ENCODE measurements around the gene LPP. TPM values are rescaled to one million over a fixed set of nuclear protein-coding genes. Genes with fewer than 3 reads are reported as not detected.
"Not testable (repeated sequence)": the region's sequence is repeated elsewhere in the genome, so short reads cannot be mapped to it uniquely, and the experiment has no call there.

The LPP gene
- total RNA-seq, 1 donor from 2014 or later = 222 TPM

GRCh38 chr3:188421836-188422540 lies 268.0 kb downstream of the LPP start:
- no peak overlapping the region for H3K9ac ChIP-seq (ENCODE audit: low read length)
- H3K27me3 Mint-ChIP-seq (ENCODE audit: low read depth, unreplicated experiment) = no peaks in the 10 kb centered on the region
- no peak for TF ChIP-seq EZH2 (IDR thresholded peaks at IDR 0.05; ENCODE audit: insufficient read depth, low read length)
- H3K4me1 Mint-ChIP-seq (ENCODE audit: low read depth, unreplicated experiment) = peaks cover 14% of the 10 kb centered on the region
- H4K20me1 ChIP-seq (ENCODE audit: insufficient read depth, low read length) = peaks cover 54% of the 10 kb centered on the region
- no peak overlapping the region for H3K4me3 Mint-ChIP-seq (ENCODE audit: unreplicated experiment)
- peak overlapping the region; percentile 51 for H3K4me2 ChIP-seq (ENCODE audit: low read length)
- H3K4me3 ChIP-seq (ENCODE audit: insufficient read depth, low read depth, low read length) = no peak overlapping the region
- peaks cover 16% of the 10 kb centered on the region for H3K4me1 ChIP-seq (ENCODE audit: insufficient read depth, low read length)
- H2AFZ ChIP-seq (ENCODE audit: low read depth, low read length) = no peak overlapping the region
- peak overlapping the region; percentile 53 for H3K27ac ChIP-seq (ENCODE audit: low read depth, low read length)
- FAIRE-seq = no peak
- H3K9me3 ChIP-seq (ENCODE audit: insufficient read depth, low read depth, low read length) = no peaks in the 10 kb centered on the region
- H3K27ac Mint-ChIP-seq (ENCODE audit: unreplicated experiment) = peak overlapping the region; percentile 64
- H3K36me3 Mint-ChIP-seq (ENCODE audit: low read depth, unreplicated experiment) = peaks cover 17% of the 10 kb centered on the region
- no peaks in the 10 kb centered on the region for H3K27me3 ChIP-seq (ENCODE audit: insufficient read depth, low read length)
- no peak for DNase-seq (ENCODE audit: low read depth)
- peaks cover 9% of the 10 kb centered on the region for H3K9me3 Mint-ChIP-seq (ENCODE audit: unreplicated experiment)
- H3K79me2 ChIP-seq (ENCODE audit: insufficient read depth, low read length) = peaks cover 78% of the 10 kb centered on the region
- no peaks in the 10 kb centered on the region for H3K36me3 ChIP-seq (ENCODE audit: insufficient read depth, low read length)

DNA sequence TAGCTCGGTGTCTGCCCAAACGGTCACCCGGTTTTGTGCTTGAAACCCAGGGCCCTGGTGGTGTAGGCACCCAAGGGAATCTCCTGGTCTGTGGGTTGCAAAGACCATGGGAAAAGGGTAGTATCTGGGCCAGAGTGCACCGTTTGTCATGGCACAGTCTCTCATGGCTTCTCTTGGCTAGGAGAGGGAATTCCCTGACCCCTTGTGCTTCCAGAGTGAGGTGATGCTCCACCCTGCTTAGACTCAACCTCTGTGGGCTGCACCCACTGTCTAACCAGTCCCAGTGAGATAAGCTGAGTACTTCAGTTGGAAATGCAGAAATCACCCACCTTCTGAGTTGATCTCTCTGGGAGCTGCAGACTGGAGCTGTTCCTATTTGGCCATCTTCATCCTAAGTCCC lies 274.0 kb downstream of the LPP start:
- FAIRE-seq = not testable (repeated sequence)
- H3K79me2 ChIP-seq (ENCODE audit: insufficient read depth, low read length) = peaks cover 80% of the 10 kb centered on the region

GRCh38 chr3:188431040-188431439 lies 277.1 kb downstream of the LPP start:
- no peak overlapping the region for H3K27ac Mint-ChIP-seq (ENCODE audit: unreplicated experiment)
- Histone ChIP-seq H4K20me1 (ENCODE audit: insufficient read depth, low read length) (peaks cover 39% of the 10 kb centered on the region), H3K4me1 (ENCODE audit: insufficient read depth, low read length) (peaks cover 20% of the 10 kb centered on the region), H3K4me3 (ENCODE audit: insufficient read depth, low read depth, low read length) (no peak overlapping the region), H3K27ac (ENCODE audit: low read depth, low read length) (no peak overlapping the region), H3K36me3 (ENCODE audit: insufficient read depth, low read length) (no peaks in the 10 kb centered on the region), H2AFZ (ENCODE audit: low read depth, low read length) (no peak overlapping the region), H3K4me2 (ENCODE audit: low read length) (peak overlapping the region; percentile 9), H3K79me2 (ENCODE audit: insufficient read depth, low read length) (peaks cover 73% of the 10 kb centered on the region), H3K9ac (ENCODE audit: low read length) (no peak overlapping the region), H3K27me3 (ENCODE audit: insufficient read depth, low read length) (no peaks in the 10 kb centered on the region), H3K9me3 (ENCODE audit: insufficient read depth, low read depth, low read length) (no peaks in the 10 kb centered on the region)
- no peak for DNase-seq (ENCODE audit: low read depth)
- H3K9me3 Mint-ChIP-seq (ENCODE audit: unreplicated experiment) = peaks cover 4% of the 10 kb centered on the region
- no peak overlapping the region for H3K4me3 Mint-ChIP-seq (ENCODE audit: unreplicated experiment)
- no peaks in the 10 kb centered on the region for H3K27me3 Mint-ChIP-seq (ENCODE audit: low read depth, unreplicated experiment)
- peaks cover 19% of the 10 kb centered on the region for H3K36me3 Mint-ChIP-seq (ENCODE audit: low read depth, unreplicated experiment)
- peaks cover 25% of the 10 kb centered on the region for H3K4me1 Mint-ChIP-seq (ENCODE audit: low read depth, unreplicated experiment)
- FAIRE-seq = no peak
- TF ChIP-seq, protein P1, sequence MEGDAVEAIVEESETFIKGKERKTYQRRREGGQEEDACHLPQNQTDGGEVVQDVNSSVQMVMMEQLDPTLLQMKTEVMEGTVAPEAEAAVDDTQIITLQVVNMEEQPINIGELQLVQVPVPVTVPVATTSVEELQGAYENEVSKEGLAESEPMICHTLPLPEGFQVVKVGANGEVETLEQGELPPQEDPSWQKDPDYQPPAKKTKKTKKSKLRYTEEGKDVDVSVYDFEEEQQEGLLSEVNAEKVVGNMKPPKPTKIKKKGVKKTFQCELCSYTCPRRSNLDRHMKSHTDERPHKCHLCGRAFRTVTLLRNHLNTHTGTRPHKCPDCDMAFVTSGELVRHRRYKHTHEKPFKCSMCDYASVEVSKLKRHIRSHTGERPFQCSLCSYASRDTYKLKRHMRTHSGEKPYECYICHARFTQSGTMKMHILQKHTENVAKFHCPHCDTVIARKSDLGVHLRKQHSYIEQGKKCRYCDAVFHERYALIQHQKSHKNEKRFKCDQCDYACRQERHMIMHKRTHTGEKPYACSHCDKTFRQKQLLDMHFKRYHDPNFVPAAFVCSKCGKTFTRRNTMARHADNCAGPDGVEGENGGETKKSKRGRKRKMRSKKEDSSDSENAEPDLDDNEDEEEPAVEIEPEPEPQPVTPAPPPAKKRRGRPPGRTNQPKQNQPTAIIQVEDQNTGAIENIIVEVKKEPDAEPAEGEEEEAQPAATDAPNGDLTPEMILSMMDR (IDR thresholded peaks at IDR 0.05; ENCODE audit: insufficient read depth, low read depth, low read length) = no peak
- TF ChIP-seq EZH2 (IDR thresholded peaks at IDR 0.05; ENCODE audit: insufficient read depth, low read length) = no peak

More for the DNA sequence above, 274.0 kb downstream of the LPP start:
- peaks cover 51% of the 10 kb centered on the region for H4K20me1 ChIP-seq (ENCODE audit: insufficient read depth, low read length)
- not testable (repeated sequence) for H3K4me3 Mint-ChIP-seq (ENCODE audit: unreplicated experiment); H3K27me3 ChIP-seq (ENCODE audit: insufficient read depth, low read length); H3K27me3 Mint-ChIP-seq (ENCODE audit: low read depth, unreplicated experiment); H3K4me1 Mint-ChIP-seq (ENCODE audit: low read depth, unreplicated experiment); H3K9ac ChIP-seq (ENCODE audit: low read length); DNase-seq (ENCODE audit: low read depth); H3K4me2 ChIP-seq (ENCODE audit: low read length); H3K36me3 ChIP-seq (ENCODE audit: insufficient read depth, low read length); H3K27ac Mint-ChIP-seq (ENCODE audit: unreplicated experiment); H3K4me3 ChIP-seq (ENCODE audit: insufficient read depth, low read depth, low read length); H2AFZ ChIP-seq (ENCODE audit: low read depth, low read length); H3K9me3 ChIP-seq (ENCODE audit: insufficient read depth, low read depth, low read length); H3K27ac ChIP-seq (ENCODE audit: low read depth, low read length); H3K9me3 Mint-ChIP-seq (ENCODE audit: unreplicated experiment)
- peaks cover 23% of the 10 kb centered on the region for H3K36me3 Mint-ChIP-seq (ENCODE audit: low read depth, unreplicated experiment)
- H3K4me1 ChIP-seq (ENCODE audit: insufficient read depth, low read length) = peaks cover 13% of the 10 kb centered on the region
